Measurements from ENCODE around the gene PSMG1.

DNA sequence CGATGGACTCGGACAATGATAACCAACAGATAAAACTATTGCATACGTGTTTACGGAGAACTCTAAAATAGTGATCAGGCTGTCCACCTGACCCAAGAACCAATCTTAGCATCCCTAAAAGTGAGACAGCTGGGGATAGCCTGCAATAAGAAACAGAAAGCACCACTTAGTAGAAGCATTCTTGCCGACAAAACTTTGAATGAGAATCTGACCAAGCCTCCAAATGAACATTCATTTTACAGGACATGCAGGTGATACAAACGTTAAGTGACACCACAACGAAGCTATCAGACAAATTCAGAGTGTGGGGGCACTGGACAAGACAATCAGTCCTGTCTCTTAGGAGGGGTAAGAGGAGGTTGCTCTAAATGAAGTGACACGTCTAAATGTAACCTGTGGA, 1.2 kb downstream of the PSMG1 start:
- TF ChIP-seq TCF3 (CRISPR knock-in tag; IDR thresholded peaks at IDR 0.05) (no peak), POLR2A (conservative IDR thresholded peaks at IDR 0.05) (no peak), CREB1 (IDR thresholded peaks at IDR 0.05) (no peak), CREB1 (CRISPR knock-in tag; IDR thresholded peaks at IDR 0.05) (no peak), RBBP5 (IDR thresholded peaks at IDR 0.05; ENCODE audit: borderline replicate concordance, insufficient read depth, low read length, poor library complexity, severe bottlenecking) (no peak), BHLHE40 (IDR thresholded peaks at IDR 0.05; ENCODE audit: low read length) (no peak), ZBTB7A (IDR thresholded peaks at IDR 0.05; ENCODE audit: borderline replicate concordance, control insufficient read depth, low read depth, low read length) (no peak), EZH2 (IDR thresholded peaks at IDR 0.05; ENCODE audit: borderline replicate concordance, low read depth, low read length) (no peak), SRSF1 (IDR thresholded peaks at IDR 0.05; ENCODE audit: low read depth, low read length) (no peak)
- TF ChIP-seq, protein P1, sequence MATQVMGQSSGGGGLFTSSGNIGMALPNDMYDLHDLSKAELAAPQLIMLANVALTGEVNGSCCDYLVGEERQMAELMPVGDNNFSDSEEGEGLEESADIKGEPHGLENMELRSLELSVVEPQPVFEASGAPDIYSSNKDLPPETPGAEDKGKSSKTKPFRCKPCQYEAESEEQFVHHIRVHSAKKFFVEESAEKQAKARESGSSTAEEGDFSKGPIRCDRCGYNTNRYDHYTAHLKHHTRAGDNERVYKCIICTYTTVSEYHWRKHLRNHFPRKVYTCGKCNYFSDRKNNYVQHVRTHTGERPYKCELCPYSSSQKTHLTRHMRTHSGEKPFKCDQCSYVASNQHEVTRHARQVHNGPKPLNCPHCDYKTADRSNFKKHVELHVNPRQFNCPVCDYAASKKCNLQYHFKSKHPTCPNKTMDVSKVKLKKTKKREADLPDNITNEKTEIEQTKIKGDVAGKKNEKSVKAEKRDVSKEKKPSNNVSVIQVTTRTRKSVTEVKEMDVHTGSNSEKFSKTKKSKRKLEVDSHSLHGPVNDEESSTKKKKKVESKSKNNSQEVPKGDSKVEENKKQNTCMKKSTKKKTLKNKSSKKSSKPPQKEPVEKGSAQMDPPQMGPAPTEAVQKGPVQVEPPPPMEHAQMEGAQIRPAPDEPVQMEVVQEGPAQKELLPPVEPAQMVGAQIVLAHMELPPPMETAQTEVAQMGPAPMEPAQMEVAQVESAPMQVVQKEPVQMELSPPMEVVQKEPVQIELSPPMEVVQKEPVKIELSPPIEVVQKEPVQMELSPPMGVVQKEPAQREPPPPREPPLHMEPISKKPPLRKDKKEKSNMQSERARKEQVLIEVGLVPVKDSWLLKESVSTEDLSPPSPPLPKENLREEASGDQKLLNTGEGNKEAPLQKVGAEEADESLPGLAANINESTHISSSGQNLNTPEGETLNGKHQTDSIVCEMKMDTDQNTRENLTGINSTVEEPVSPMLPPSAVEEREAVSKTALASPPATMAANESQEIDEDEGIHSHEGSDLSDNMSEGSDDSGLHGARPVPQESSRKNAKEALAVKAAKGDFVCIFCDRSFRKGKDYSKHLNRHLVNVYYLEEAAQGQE (IDR thresholded peaks at IDR 0.05; ENCODE audit: borderline replicate concordance): no peak
- TF ChIP-seq, protein P1 (CRISPR knock-in tag; IDR thresholded peaks at IDR 0.05; ENCODE audit: low read depth): no peak
- TF ChIP-seq, protein P2, sequence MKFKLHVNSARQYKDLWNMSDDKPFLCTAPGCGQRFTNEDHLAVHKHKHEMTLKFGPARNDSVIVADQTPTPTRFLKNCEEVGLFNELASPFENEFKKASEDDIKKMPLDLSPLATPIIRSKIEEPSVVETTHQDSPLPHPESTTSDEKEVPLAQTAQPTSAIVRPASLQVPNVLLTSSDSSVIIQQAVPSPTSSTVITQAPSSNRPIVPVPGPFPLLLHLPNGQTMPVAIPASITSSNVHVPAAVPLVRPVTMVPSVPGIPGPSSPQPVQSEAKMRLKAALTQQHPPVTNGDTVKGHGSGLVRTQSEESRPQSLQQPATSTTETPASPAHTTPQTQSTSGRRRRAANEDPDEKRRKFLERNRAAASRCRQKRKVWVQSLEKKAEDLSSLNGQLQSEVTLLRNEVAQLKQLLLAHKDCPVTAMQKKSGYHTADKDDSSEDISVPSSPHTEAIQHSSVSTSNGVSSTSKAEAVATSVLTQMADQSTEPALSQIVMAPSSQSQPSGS (CRISPR knock-in tag; IDR thresholded peaks at IDR 0.05): no peak
